GM18951 (cell line): ENCODE measurements around the gene ENOX1.

ENCODE experiments used
- POLR2A ChIP-seq: IDR thresholded peaks from 4 replicates; pipeline ENCODE4 v1.6.1; 2011; ENCODE audit warnings: mild to moderate bottlenecking; ENCODE audit not compliant: insufficient read length, insufficient read depth; ENCODE audit errors: extremely low read depth
- in situ Hi-C: fragments of 300-500 bp; cut with MboI; formaldehyde crosslinking; loops from one replicate; pipeline ENCODE4 v1.12.0; 2022; ENCODE audit warnings: low sequenced_read_pairs, mixed read lengths, inconsistent platforms; ENCODE audit not compliant: unreplicated experiment

ENOX1 gene

DNA sequence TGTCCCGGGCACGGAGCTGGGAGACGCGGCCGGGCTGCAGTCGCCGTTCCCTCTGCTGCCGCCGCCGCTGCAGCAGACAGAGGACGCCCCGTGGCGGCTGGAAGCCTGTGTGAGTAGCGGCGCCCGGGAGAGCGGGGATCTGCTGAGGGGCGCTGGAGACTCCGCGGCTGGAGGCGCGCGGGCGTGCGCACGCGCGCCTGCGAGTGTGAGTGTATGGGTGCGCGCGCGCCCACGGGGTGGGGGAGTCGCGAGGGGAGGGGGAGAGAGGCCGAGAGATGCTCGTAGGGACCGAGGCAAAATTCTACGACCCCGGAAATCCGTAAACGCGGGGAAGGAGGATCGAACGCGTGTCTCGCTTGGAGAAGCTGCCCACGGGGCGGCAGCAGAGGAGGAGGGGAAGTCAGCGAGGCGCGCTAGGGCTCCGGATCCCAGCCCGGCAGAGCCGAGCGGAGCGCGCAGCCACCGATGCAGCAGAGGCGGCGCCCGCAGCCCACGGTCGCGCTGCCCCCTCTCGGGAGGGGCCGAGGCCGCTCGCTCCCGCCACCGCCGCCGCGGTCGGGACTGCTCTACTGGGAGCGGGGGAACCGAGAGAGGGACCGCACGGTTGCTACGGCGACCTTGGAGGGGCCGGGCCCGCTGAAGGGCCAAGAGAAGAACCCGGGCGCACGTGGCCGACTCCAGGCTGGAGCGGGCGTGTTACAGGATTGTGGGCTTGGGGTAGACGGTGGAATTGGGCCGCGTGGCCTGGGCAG, at the start of gene ENOX1:
Gene ENOX1 (minus strand): TSS at position 207 of the 752 bp plus-strand sequence.
- in situ Hi-C loops, result loop anchor here (25.0 kb wide), 1 partner anchor 475 kb away; no protein-coding TSS in a partner anchor
- TF ChIP-seq POLR2A, result no peak

DNA sequence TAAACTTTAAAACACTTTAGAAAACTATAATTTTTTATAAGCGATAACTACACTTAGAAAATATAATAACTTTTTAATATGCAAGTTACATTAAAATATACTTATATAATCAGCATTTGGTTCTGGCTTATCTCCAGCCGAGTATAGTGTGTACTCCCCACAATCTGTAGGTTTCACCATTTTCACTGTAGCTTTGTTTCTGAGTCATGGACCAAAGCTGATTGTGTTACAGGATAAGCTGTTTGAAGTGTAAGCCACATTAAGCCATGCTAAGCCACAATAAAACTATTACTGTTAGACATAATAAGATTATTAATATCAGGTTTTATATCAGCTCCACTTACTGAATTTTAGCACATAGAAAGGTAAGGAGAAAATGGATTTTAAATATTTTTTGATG, 48.9 kb upstream of the ENOX1 start:
- no peak for TF ChIP-seq POLR2A
- in situ Hi-C loops, result no loop called here

- in situ Hi-C loops, result no loop called here
- no peak for TF ChIP-seq POLR2A
These were observed 44.3 kb upstream of the ENOX1 start for GRCh38 chr13:43831088-43831487.

DNA sequence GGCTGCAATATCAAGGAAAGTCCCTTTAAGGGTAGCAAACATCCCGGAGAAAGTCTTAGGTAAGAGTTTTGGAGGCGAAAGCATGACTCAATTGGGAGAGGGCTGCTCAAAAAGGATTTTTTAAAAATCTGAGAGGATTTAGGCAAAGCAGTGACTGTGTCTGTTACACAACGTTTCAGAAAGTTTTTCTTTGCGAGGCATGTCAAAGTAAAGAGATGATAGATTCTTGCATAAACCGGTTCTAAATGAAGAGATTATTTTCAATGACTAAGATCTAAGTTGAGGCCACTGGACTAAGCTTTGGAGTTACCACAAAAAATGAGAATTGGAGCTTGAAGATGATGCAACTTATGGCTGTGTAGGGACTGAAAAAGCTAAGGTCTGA, 43.7 kb upstream of the ENOX1 start:
- in situ Hi-C loops, result no loop called here
- no peak for TF ChIP-seq POLR2A

DNA sequence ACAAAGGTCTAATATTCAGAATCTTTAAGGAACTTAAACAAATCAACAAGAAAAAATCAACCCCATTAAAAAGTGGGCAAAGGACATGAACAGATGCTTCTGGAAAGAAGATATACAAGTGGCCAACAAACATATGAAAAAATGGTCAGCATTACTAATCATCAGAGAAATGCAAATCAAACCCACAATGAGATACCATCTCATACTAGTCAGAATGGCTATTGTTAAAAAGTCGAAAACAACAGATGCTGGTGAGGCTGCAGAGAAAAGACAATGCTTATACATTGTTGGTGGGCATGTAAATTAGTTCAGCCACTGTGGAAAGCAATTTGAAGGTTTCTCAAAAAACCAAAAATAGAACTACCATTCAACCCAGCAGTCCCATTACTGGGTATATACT, 37.9 kb upstream of the ENOX1 start:
- in situ Hi-C loops, result loop anchor here (25.0 kb wide), 1 partner anchor 862 kb away; no protein-coding TSS in a partner anchor

DNA sequence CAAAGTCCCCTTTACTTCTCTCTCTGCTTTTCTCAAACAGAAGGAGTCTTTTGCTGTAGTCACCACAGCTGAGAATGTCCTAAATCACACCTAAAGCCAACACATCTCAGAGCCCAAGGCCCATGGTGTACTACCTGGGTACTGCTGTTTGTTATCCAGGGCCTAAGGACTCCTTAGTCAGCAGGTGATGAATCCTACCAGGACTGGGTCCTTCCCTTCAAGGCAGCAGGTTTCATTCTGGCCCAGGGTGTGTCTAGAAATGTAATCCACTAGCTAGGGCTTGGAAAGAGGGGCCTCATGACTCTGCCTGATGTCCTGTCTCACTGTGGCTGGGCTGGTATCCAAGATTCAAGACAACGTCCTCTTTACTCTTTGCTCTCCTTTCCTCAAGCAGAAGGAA, 36.2 kb upstream of the ENOX1 start:
- in situ Hi-C loops, result loop anchor here (25.0 kb wide), 1 partner anchor 861 kb away; no protein-coding TSS in a partner anchor
- no peak for TF ChIP-seq POLR2A

GRCh38 chr13:43816401-43816889, 29.7 kb upstream of the ENOX1 start:
- in situ Hi-C loops, result loop anchor here (25.0 kb wide), 1 partner anchor 854 kb away; no protein-coding TSS in a partner anchor
- TF ChIP-seq POLR2A, result no peak

DNA sequence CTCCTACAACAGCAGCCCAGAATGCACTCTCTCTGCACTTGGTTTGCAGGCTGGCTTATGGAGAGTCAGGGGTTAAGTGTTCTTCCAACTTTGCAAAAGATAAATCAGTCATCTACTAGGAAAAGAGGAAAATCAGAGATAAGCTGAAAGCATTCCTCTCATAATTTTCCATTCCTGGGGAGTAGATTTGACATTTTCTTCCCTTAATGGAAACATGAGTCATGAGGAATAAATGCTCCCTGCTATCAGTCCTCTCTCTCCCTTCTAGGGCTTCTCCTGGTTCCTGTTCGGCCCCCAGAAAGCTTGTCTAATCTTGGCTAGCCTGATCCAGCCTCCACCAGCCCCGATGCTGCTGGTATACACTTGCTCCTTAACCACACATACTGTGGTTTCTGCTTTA, 28.4 kb upstream of the ENOX1 start:
- in situ Hi-C loops, result loop anchor here (25.0 kb wide), 1 partner anchor 853 kb away; no protein-coding TSS in a partner anchor
- no peak for TF ChIP-seq POLR2A

GRCh38 chr13:43808676-43809075, 21.9 kb upstream of the ENOX1 start:
- no peak for TF ChIP-seq POLR2A
- in situ Hi-C loops, result loop anchor here (25.0 kb wide), 1 partner anchor 846 kb away; no protein-coding TSS in a partner anchor

DNA sequence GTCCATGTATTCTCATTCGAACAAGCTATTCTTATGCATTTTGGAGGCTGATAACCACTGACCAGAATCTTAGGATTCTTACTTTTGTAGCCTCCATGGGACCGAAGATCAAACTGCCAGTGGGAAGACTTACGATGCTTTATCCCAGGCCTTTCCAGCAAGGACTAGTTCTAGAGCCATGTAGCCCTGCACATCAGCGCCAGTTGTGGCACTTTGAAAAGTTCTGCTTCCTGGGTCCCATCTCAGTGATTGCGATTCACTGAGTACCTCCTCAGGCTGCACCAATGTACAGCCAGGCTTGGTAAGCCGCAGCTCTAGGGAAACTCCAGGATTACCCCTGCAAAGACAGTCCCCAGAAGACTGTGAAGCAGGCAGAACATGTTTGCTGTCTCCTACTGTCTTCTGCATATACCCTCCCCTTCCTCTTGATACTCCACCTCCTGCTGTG, 18.9 kb upstream of the ENOX1 start:
- no peak for TF ChIP-seq POLR2A
- in situ Hi-C loops, result loop anchor here (25.0 kb wide), 1 partner anchor 843 kb away; no protein-coding TSS in a partner anchor

GRCh38 chr13:43805071-43805468, 18.3 kb upstream of the ENOX1 start:
- no peak for TF ChIP-seq POLR2A
- in situ Hi-C loops, result loop anchor here (25.0 kb wide), 1 partner anchor 843 kb away; no protein-coding TSS in a partner anchor

- in situ Hi-C loops, result loop anchor here (25.0 kb wide), 1 partner anchor 842 kb away; no protein-coding TSS in a partner anchor
These were observed 17.8 kb upstream of the ENOX1 start for GRCh38 chr13:43804461-43805070.

DNA sequence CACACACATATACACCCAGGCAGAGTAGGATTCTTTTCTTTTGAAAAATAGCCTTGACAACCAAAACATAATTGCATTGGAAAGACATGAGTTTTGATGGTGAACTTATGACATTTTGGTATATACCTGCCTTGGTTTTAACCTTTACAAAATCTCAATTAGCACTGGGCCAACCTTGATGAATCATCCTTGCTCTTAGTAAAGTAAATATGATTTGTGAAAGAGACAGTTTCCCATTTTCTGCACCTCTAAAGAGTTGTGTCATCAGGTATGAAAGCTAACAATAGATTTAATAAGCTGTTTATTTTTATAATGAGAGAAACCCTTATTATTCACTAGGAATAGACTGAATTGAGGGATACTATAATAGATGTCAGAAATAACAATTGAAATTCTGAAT, 15.7 kb upstream of the ENOX1 start:
- in situ Hi-C loops, result loop anchor here (25.0 kb wide), 1 partner anchor 840 kb away; no protein-coding TSS in a partner anchor
- no peak for TF ChIP-seq POLR2A

More at GRCh38 chr13:43804461-43805070, 17.8 kb upstream of the ENOX1 start:
- TF ChIP-seq POLR2A, result no peak
